ENCODE measurements around the gene CR1L.
A peak's percentile ranks its signal among the peaks of the same experiment; 100 is the strongest.
"Not testable (repeated sequence)": the region's sequence is repeated elsewhere in the genome, so short reads cannot be mapped to it uniquely, and the experiment has no call there.

Gene CR1L

DNA sequence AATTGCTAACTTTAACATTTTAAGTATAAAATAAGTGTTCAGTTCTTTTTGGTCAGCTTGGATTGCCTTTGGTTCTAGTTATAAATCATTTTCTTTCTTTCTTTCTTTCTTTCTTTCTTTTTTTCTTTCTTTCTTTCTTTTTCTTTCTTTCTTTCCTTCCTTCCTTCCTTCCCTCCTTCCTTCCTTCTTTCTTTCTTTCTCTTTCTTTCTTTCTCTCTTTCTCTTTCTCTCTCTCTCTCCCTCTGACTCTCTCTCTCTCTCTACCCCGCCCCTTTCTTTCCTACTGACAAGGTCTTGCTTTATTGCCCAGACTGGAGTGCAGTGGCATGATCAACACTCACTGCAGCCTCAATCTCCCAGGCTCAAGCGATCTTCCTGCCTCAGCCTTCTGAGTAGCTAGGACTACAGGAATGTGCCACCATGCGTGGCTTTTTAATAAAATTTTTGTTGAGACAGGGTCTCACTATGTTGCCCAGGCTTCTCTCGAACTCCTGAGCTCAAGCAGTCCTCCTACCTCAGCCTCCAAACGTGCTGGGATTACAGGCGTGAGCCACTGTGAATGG is 38.0 kb downstream of the CR1L start:
- DNase-seq (ENCODE audit: low read depth in 3 of 3): not testable (repeated sequence)

DNA sequence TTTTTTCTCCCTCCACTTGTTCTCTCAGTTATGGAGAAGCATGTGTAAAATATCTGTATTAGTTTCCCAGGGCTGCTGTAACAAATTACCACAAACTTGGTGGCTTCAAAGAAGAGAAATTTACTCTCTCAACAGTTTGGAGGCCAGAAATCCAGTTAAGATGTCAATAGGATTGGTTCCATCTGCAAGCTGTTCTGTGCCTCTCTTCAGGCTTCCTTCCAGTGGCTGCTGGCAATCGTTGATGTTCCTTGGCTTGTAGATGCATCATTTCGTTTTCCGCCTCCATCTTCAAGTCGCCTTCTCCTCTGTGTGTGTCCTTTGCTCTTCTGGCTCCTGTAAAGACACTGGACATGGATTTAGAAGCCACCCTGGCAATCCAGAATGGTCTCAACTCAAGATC is 45.6 kb downstream of the CR1L start:
- DNase-seq (ENCODE audit: low read depth in 3 of 3): not testable (repeated sequence)

DNA sequence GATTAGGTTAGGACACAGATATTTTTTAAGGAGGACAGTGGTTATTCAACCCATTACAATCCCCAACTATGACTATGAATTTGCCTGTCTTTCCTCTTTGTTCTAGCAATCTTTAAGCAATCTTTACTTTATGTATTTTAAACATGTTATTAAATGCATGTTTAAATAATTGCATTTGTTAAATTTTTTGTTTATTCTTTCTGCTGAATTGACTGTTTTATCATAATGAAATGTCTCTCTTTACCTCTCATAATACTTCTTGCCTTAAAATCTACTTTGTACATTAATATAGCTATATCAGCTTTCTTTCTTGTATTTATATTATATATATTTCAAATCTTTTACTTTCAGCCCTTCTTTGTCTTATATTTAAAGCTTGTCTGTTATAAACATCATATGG is 46.1 kb downstream of the CR1L start:
- DNase-seq (ENCODE audit: low read depth in 3 of 3): no peak

DNA sequence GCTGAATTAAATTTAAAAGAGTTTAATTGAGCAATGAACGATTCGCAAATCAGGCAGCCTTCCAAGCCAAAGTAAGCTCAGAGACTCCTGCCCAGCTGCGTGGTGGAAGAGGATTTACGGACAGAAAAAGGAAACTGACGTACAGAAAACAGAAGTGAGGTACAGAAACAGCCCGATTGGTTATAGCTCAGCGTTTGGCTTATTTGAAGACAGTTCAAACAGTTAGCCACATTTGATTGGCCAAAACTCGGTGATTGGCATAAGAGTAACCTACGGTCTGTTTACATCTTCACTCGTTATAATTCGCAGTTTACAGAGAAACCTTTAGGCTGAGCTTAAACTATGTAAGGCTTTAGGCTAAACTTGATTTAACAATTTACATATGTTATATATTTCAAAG is 46.9 kb downstream of the CR1L start:
- DNase-seq (ENCODE audit: low read depth in 3 of 3): no peak

DNA sequence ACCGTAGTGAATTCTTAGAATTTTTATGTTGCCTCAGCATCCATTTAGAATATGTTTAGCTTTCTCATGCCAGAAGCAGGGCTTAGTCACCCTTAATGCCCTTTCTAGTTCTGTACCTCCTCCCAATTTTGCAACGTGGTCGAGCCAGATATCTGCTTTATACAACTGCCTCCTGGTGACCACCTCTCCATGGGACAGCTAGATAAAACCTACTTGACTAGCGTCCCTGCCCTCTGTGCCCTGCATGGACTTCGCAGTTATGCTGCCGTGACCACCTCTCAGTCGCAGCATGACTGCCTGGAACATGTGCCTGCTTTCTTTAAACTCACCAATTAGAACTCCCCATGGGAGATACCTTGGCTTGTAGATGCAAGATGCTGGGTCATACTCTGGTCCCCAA is 47.4 kb downstream of the CR1L start:
- DNase-seq (ENCODE audit: low read depth in 3 of 3): not testable (repeated sequence)

DNA sequence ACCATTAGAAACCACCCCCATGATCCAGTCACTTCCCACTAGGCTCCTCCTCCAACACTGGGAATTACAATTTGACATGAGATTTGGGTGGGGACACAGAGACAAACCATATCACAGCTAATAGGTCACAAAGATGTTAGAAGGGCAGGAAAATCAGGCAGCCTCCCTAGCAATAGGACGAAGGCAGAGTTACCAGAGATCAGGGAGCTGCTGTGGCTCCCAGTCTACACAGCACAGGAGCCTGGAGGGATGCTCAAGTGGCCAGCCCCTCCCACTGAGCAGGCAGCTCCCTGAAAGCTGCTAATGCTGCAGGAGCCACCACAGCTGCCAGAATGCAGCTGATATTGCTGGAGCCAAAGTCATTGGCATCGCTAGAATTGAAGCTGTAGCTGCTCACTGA is 51.0 kb downstream of the CR1L start:
- no peak for DNase-seq (ENCODE audit: low read depth in 3 of 3)

DNA sequence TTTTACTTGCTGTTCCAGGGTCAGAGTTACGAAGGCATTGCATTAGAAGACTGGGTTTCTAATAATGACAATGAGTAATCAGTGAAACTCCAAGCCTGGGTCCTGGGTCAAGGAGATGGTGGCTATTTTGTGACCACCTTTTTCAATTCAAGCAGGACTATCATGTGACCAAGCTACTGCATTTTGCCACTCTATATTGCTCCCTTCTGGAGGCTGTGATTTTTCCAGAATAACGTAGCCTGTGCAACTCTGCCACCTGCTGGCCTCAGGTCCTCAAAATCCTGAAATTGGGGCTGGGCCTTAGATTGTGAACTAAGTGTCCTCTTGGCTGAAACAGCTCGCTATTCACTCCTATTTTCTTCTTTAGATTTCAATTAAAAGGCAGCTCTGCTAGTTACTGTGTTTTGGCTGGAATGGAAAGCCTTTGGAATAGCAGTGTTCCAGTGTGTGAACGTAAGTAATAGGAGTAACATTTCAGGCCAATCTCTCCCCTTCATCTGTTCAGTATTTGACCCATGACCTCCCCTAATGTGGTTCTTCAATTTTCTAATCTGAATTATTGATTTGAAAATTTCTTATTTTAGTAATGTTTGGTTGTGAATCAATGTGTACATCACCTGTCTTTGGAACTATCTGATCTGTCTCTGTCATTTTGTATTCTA is 54.0 kb downstream of the CR1L start:
- DNase-seq (ENCODE audit: low read depth in 3 of 3): peak; percentile 3 to 15 (median 11)

DNA sequence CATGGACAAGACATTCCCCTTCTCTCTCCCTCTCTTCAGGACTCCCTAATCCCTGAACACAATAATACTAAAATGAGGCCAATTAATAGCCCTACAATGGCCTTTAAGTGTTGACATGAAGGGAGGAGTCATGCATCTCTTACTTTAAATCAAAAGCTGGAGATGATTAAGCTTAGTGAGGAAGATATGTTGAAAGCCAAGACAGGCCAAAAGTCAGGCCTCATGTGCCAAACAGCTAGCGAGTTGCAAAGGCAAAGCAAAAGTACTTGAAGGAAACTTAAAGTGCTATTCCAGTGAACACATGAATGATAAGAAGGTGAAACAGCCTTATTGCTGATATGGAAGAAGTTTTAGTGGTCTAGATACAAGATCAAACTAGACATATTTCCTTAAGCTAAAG is 57.4 kb downstream of the CR1L start:
- DNase-seq (ENCODE audit: low read depth in 3 of 3): no peak

DNA sequence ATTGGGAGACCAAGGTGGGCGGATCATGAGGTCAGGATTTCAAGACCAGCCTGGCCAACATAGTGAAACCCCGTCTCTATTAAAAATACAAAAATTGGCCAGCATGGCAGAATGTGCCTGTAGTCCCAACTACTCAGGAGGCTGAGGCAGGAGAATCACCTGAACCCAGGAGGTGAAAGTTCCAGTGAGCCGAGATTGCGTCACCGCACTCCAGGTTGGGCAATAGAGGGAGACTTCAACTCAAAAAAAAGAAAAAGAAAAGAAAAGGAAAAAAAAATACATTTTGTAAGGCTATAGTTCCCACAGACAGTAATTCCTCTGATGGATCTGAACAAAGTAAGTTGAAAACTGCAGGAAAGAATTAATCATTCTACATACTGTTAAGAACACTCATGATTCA is 58.8 kb downstream of the CR1L start:
- DNase-seq (ENCODE audit: low read depth in 3 of 3): no peak

DNA sequence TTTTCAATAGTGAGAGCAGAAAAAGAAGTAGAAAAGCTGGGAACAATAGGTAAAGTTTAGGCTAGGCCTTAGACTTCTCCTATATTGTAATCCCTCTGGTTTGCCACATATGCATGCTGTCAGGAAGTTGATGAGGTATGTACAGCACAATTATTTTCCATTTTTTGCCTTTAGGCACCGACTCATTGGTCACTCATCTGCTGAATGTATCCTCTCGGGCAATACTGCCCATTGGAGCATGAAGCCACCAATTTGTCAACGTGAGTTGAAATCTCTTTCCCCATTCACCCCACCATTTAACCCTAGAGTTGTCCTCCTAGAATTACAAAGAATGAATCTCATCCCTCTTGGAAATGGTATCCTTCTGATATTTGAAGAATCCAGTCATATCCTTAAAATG is 63.1 kb downstream of the CR1L start:
- DNase-seq (ENCODE audit: low read depth in 3 of 3): not testable (repeated sequence)

DNA sequence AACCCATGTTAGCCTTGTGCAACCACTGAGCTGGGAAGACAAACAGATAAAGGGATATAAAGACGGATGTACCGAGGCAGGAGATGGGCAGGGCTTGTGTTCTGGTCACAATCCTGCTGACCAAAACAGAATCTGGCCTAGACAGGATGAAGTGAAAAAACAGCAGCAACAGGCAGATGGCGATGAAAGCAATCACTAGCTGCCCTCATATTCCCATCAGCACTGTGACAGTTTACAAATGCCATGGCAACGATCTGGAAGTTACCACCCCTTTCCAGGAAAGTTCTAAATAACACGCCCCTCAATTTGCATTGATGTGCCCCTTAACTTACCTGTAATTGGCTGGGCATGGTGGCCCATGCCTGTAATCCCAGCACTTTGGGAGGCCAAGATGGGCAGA is 66.4 kb downstream of the CR1L start:
- DNase-seq (ENCODE audit: low read depth in 3 of 3): no peak

DNA sequence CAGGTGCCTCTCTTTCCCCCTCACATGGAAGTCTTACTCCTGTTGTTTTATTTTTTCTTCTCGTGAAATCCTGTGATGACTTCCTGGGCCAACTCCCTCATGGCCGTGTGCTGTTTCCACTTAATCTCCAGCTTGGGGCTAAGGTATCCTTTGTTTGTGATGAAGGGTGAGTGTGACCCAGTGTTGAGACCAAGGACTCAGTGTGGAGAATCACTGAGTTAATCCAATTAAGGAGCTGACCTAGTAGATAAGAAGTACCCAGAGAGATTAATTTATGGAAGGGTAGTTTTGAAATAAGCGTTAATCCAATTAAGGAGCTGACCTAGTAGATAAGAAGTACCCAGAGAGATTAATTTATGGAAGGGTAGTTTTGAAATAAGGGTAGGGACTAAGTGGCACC is 67.8 kb downstream of the CR1L start:
- not testable (repeated sequence) for DNase-seq (ENCODE audit: low read depth in 3 of 3)

DNA sequence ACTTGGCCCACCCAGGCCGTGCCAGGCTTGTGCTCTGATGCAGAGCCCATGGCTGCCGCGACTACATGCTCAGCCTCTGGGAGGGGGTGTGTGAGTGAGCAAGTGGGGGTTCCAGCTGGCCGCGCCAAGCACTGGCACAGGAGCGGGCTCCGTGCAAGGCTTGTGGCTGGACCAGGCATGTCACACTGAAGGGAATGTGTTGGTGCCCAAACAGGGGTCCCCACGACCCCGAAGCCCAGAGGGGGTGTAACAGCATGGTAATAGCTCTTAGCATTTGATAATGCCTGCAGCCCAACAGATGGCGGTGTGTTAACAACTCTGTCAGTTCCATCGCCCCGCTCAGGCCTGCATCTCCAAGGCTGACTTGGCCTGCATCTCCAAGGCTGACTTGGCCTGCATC is 68.6 kb downstream of the CR1L start:
- DNase-seq (ENCODE audit: low read depth in 3 of 3): no peak

DNA sequence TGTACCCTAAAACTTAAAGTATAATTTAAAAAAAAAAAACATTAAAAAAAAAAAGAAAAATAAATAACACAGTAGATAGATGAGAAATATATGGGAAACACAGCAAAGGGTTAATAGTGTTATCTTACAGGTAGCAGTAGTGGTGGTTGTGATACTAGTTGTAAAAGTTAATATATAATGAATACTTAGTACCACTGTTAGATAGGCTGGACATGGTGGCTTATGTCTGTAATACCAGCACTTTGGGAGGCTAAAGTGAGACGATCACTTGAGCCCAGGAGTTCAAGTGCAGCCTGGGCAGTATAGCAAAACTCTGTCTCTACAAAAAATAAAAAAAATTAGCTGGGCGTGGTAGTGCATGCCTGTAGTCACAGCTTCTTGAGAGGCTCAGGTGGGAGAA is 74.3 kb downstream of the CR1L start:
- DNase-seq (ENCODE audit: low read depth in 3 of 3): no peak

DNA sequence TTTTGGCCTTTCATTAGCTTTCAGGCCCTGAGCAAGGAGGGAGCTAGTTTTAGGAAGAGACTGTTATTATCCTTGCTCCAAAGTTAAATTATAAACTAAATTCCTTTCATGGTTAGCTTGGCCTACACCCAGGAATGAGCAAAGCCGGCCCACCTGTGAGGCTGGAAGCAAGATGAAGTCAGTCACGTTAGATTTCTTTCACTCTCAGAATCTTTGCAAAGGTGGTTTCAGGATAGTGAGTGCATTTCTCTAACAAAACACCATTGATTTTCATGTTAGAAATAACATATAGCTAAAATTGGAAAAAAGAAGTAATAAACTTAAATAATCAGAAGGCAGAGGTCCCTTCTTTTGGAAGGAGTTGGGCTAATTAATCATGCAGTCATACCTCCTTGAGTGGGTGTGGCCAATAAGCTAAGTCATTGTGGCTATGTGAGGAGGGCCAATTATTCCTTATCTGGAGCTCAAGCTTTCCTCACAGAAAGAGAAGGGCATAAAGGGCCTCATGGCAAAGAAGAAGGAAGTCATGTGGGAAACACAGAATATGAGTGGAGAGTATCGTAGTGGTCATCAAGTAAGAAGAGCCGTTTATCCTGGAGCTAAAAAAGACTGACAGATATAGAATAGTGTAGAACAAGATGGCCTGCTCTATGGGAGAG is 83.4 kb downstream of the CR1L start:
- DNase-seq (ENCODE audit: low read depth in 3 of 3): not testable (repeated sequence)

DNA sequence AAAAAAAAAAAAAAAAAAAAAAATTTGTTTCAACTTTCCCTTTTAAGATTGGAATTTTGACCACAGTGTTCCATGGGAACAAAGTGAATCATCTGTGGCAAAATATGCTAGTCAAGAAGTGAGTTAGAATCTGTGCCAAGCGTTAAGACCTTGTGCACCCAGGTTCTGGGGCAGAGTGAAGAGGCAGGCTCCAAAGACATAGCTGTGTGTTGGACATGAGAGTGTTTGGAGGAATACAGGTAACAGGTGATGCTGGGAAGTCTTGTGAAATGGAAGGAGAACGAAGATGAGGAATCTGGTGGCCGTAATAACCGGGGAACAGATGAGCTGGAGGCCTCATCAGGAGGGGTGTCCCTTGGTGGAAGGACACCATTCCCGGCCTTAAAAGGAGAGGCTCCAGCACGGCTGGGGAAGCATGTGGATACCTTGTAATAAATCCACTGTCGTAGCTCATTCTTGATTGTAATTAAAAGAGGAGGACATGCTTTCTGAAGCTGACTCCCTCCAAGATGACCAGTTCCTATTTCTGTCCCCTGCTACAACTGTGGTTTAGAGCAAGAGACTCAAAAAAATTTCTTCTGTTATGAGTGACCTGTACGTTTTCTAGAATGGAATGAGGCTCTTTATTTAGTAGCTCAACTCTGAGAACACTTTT is 92.7 kb downstream of the CR1L start:
- DNase-seq (ENCODE audit: low read depth in 3 of 3): not testable (repeated sequence)

DNA sequence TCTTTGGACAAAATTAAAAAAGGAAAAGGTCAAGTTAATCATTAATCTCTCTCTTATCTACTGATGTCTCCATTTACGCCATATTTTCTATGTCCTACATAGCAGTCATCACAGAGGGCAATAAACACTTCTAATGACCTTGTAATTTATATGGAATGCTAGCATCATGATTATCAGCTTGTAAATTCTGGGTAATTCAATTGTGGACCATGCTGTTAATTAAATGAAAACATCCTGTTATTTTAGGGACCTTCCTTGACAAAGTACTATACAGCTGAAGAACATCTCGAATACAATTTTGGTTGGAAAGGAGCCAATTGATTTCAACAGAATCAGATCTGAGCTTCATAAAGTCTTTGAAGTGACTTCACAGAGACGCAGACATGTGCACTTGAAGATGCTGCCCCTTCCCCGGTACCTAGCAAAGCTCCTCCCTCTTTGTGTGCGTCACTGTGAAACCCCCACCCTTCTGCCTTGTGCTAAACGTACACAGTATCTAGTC is 93.3 kb downstream of the CR1L start:
- not testable (repeated sequence) for DNase-seq (ENCODE audit: low read depth in 3 of 3)

DNA sequence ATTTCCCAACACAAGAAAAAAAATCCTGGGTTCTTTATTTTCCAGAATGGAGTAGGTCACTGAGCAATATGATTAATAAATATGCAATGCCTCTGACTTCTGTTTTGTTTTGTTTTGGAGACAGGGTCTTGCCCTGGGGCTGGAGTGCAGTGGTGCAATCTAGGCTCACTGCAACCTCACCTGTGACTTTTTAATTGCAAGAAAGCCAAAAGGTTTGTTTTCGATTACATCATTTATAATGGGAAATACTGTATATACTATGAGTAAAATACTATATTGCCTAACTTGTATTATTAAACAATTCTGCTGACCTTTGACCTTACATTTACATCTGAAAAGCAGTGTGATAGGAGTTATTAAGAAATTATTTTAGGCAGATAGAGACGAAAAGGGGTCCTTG is 95.3 kb downstream of the CR1L start:
- no peak for DNase-seq (ENCODE audit: low read depth in 3 of 3)

DNA sequence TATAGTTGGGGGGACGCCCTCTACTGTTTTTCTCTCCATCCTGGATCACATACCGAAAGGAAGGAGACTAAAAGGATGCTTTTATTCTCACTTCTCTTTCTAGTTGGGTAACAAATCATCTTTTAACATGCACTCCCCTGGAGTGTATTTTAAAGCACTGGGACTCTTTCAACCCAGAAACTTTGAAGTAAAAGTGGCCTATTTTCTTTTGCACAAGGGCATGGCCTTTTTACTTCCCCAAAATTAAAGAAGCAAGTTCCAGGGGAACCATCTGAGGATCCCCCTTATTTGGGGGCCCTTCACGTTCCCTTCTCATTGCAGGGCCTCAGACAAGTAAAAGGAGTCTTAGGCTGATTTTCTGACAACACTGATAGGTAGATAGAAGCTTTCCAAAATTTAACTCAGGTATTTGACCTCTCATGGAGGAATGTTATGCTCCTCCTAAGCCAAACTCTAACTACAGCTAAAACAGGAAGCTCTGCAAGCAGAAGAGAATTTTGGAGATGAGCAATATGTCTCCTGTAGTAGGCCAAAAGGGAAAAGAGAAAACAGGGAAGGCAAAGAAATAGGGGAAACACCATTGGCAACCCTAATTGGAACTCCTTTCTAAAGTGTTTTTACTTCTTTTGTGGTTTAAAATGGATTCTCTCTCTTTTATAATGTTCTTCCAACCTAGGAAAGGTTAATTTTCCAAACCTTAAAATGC is 98.1 kb downstream of the CR1L start:
- DNase-seq (ENCODE audit: low read depth in 3 of 3): no peak

DNA sequence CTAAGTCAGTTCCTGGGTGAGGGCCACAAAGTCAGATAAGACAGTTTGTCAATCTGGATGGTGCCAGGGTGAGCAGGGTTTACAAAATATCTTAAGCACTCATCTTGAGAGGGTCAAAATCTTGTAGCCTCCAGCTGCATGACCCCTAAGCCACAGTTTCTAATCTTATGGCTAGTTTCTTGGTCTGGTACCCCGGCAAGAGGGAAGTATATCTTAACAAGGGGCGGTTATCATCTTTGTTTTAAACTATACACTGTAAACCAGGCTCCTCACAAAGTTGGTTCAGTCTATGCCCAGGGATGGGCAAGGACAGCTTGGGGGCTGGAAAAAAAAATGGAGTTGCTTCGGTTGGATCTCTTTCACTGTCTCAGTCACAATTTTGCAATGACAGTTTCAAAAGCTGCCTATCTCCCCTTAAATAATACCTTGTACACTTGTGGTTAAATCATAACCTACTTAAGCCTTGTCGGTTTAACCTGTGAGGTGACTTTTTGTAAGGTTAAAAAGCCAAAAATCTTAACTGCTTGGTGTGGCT is 99.1 kb downstream of the CR1L start:
- no peak for DNase-seq (ENCODE audit: low read depth in 3 of 3)

DNA sequence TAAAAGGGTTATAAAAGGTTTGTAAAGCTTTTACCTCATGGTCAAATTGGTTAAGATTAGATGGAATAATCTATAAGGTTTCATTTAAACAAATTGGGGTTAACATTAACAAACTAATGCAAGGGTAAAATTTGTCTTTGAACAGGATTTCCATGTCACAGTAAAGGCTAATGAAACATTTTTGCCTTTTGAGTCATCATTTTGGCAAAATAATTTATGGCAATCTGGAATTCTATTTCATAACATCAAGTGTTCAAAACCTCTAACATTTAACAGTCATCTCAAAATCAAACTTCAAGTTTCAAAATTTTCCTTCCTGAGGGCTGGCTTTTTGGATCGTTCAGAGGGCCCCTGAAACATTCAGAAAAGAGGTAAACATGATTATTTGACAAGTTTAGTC is 100.4 kb downstream of the CR1L start:
- DNase-seq (ENCODE audit: low read depth in 3 of 3): no peak
